HCT116 (cell line): ENCODE measurements around the gene PDE1C. TPM values are rescaled to one million over a fixed set of nuclear protein-coding genes. Genes with fewer than 3 reads are reported as not detected.

Source experiments
- ATAC-seq: fragments of 200-7000 bp; cut with Tn5 transposase; 2 replicates; pipeline ENCODE4 v1.9.1; 2020; ENCODE audit warnings: mild to moderate bottlenecking, moderate library complexity
- BruUV-seq: library from RNA; stranded (reverse); fragments of 400-500 nt; replicated peaks from 2 replicates; lab custom pipeline; 2021; lab: Mats Ljungman, UMichigan
- CTCF ChIA-PET: fragments of 300-600 bp; sonication (Branson Sonifier 250); formaldehyde crosslinking; loops from one replicate; lab custom pipeline; 2021; ENCODE audit warnings: antibody characterized with exemption; lab: Charles Lee
- POLR2A ChIA-PET: fragments of 300-600, 350-600 bp; sonication (Branson Sonifier 250); formaldehyde crosslinking; loops from one replicate; lab custom pipeline; 2021; ENCODE audit warnings: antibody characterized with exemption; lab: Charles Lee
- RAD21 ChIA-PET, 2 experiments: fragments of 300-600 bp; sonication (Branson Sonifier 250); formaldehyde crosslinking; loops; one replicate each; lab custom pipeline; 2023; ENCODE audit warnings: low total read pairs in 2 of 2; ENCODE audit not compliant: uncharacterized antibody in 2 of 2, unreplicated experiment in 2 of 2, low non-redundant PET in 1 of 2; lab: Charles Lee
- DNase-seq: peaks from one replicate; pipeline ENCODE4 v3.0.0-alpha.2; 2010; ENCODE audit warnings: low read depth, low spot score
- H2AFZ ChIP-seq: fragments of 200-600 bp; shearing (Covaris generic), sonication (generic); 2 replicates; pipeline ENCODE4 v1.6.1; 2017; ENCODE audit warnings: low read depth, mixed run types, mixed read lengths, antibody characterized with exemption, low read length; ENCODE audit not compliant: poor library complexity, severe bottlenecking
- H3K27ac ChIP-seq: 2 replicates; pipeline ENCODE4 v1.5.1; 2012; ENCODE audit warnings: low read depth, low read length
- H3K27me3 ChIP-seq: fragments of 200-600 bp; sonication (generic); 2 replicates; pipeline ENCODE4 v1.6.1; 2016; ENCODE audit warnings: mixed run types, low read length, mixed read lengths; ENCODE audit not compliant: insufficient read depth
- H3K36me3 ChIP-seq, 2 experiments: fragments of 200-500 bp in 1 of 2; fragments of 200-600 bp in 1 of 2; sonication (Bioruptor generic) in 1 of 2; sonication (generic) in 1 of 2; 2 replicates each; pipeline versions ENCODE4 v1.5.1 to v1.6.1; 2014 to 2016; ENCODE audit warnings: low read length in 2 of 2, inconsistent platforms in 1 of 2, mixed read lengths in 1 of 2, mixed run types in 1 of 2; ENCODE audit not compliant: insufficient read depth in 2 of 2, control insufficient read depth in 1 of 2
- H3K4me1 ChIP-seq, 2 experiments: fragments of 200-600 bp in 1 of 2; sonication (generic) in 1 of 2; 2 replicates each; pipeline versions ENCODE4 v1.5.1 to v1.6.1; 2012 to 2017; ENCODE audit warnings: low read length in 2 of 2, inconsistent platforms in 1 of 2, mild to moderate bottlenecking in 1 of 2, mixed read lengths in 1 of 2, mixed run types in 1 of 2, moderate library complexity in 1 of 2; ENCODE audit not compliant: insufficient read depth in 2 of 2, control insufficient read depth in 1 of 2
- H3K4me2 ChIP-seq: fragments of 200-600 bp; sonication (generic); 2 replicates; pipeline ENCODE4 v1.6.1; 2017; ENCODE audit warnings: mixed run types, low read length, mixed read lengths
- H3K4me3 ChIP-seq, 2 experiments: fragments of 200-600 bp in 1 of 2; sonication (generic) in 1 of 2; replicated peaks in 1 of 2; 2 replicates each; pipeline ENCODE4 v1.5.1; 2011 to 2016; ENCODE audit warnings: low read length in 2 of 2, control low read depth in 1 of 2, low read depth in 1 of 2, mild to moderate bottlenecking in 1 of 2, mixed read lengths in 1 of 2, mixed run types in 1 of 2
- H3K79me2 ChIP-seq: fragments of 200-600 bp; sonication (generic); 2 replicates; pipeline ENCODE4 v1.6.1; 2017; ENCODE audit warnings: mild to moderate bottlenecking, mixed run types, low read length, moderate library complexity, mixed read lengths; ENCODE audit not compliant: insufficient read depth
- H3K9ac ChIP-seq: fragments of 200-600 bp; sonication (generic); 2 replicates; pipeline ENCODE4 v1.6.1; 2016; ENCODE audit warnings: low read length, mixed read lengths
- H3K9me2 ChIP-seq: fragments of 200-600 bp; sonication (generic), shearing (Covaris generic); 2 replicates; pipeline ENCODE4 v1.6.1; 2017; ENCODE audit warnings: mixed run types, mild to moderate bottlenecking, moderate library complexity; ENCODE audit not compliant: insufficient read depth
- H3K9me3 ChIP-seq, 2 experiments: fragments of 200-500 bp in 1 of 2; fragments of 200-600 bp in 1 of 2; sonication (Bioruptor generic) in 1 of 2; sonication (generic) in 1 of 2; 2 replicates each; pipeline ENCODE4 v1.6.1; 2014 to 2017; ENCODE audit warnings: low read length in 2 of 2, mixed read lengths in 2 of 2, inconsistent platforms in 1 of 2, low read depth in 1 of 2, mild to moderate bottlenecking in 1 of 2, mixed run types in 1 of 2, moderate library complexity in 1 of 2; ENCODE audit not compliant: control insufficient read depth in 1 of 2, insufficient read depth in 1 of 2
- H4K20me1 ChIP-seq: fragments of 200-600 bp; sonication (generic), shearing (Covaris generic); 2 replicates; pipeline ENCODE4 v1.6.1; 2017; ENCODE audit warnings: mixed run types, mild to moderate bottlenecking, moderate library complexity; ENCODE audit not compliant: insufficient read depth
- CBX3 ChIP-seq: IDR thresholded peaks from 2 replicates; pipeline ENCODE4 v1.6.1; 2012; ENCODE audit warnings: low read depth
- CTCF ChIP-seq, 3 experiments: fragments of 200-600 bp in 1 of 3; sonication (generic) in 1 of 3; IDR thresholded peaks in 2 of 3; conservative IDR thresholded peaks in 1 of 3; 2 replicates each; pipeline ENCODE4 v1.5.1; 2012 to 2017; ENCODE audit warnings: low read depth in 2 of 3, low read length in 2 of 3, antibody characterized with exemption in 1 of 3, borderline replicate concordance in 1 of 3, control low read depth in 1 of 3, mild to moderate bottlenecking in 1 of 3, mixed read lengths in 1 of 3, mixed run types in 1 of 3, moderate library complexity in 1 of 3; ENCODE audit not compliant: insufficient read depth in 1 of 3
- EZH2phosphoT487 ChIP-seq: fragments of 200-600 bp; IDR thresholded peaks from 2 replicates; pipeline ENCODE4 v1.6.1; 2018; ENCODE audit warnings: antibody characterized with exemption, borderline replicate concordance
- JUND ChIP-seq: IDR thresholded peaks from 2 replicates; pipeline ENCODE4 v1.6.1; 2012
- MAX ChIP-seq: IDR thresholded peaks from 2 replicates; pipeline ENCODE4 v1.6.1; 2012
- ZBTB33 ChIP-seq: IDR thresholded peaks from 2 replicates; pipeline ENCODE4 v1.6.1; 2011; ENCODE audit warnings: mild to moderate bottlenecking, low read length, moderate library complexity; ENCODE audit not compliant: insufficient replicate concordance; ENCODE audit errors: extremely low read depth
- intact Hi-C: fragments of 100-400 bp; cut with micrococcal nuclease; formaldehyde crosslinking; loops from 2 replicates; pipeline ENCODE4 v1.10.0; 2022
- total RNA-seq: library from RNA; stranded (reverse); gene quantifications from one replicate; pipeline ENCODE4 v1.2.1, GENCODE V29; 2021; ENCODE audit not compliant: unreplicated experiment

PDE1C gene
- total RNA-seq, 1 experiment from 2014 or later: 0.17 TPM

- TF ChIP-seq ZBTB33 (no peak), JUND (no peak)
- TF ChIP-seq, all 23 proteins: peak for 0
These were observed 3.8 kb downstream of the PDE1C start (continued) for GRCh38 chr7:32066441-32066840.

- Histone ChIP-seq H3K27ac (no peak overlapping the region), H3K9me3 (no peaks in the 10 kb centered on the region), H3K27me3 (peaks cover 21% of the 10 kb centered on the region), H3K9ac (no peak overlapping the region), H2AFZ (no peak overlapping the region), H3K4me1 (no peaks in the 10 kb centered on the region)
- no TSS peak for BruUV-seq
- intact Hi-C loops: loop anchor here (5.0 to 10.0 kb wide), 2 partner anchors 249 to 321 kb away; no protein-coding TSS in a partner anchor
- CTCF ChIA-PET: no interaction called here
- no peak for DNase-seq
- TF ChIP-seq EZH2phosphoT487 (no peak), CBX3 (no peak), MAX (no peak), CTCF (IDR thresholded peaks at IDR 0.05 in 2 of 3, conservative IDR thresholded peaks at IDR 0.05 in 1 of 3; ENCODE audit: borderline replicate concordance in 1 of 3, insufficient read depth in 1 of 3, low read depth in 2 of 3, low read length in 2 of 3) (no peak)
- TF ChIP-seq, all 23 proteins: peak for 0
- POLR2A ChIA-PET: no interaction called here
- H3K4me2 ChIP-seq: no peak overlapping the region
- RAD21 ChIA-PET: no interaction called here
- no peak for ATAC-seq
- no peaks in the 10 kb centered on the region for H3K9me2 ChIP-seq
- H3K79me2 ChIP-seq: no peaks in the 10 kb centered on the region
- no peaks in the 10 kb centered on the region for H4K20me1 ChIP-seq
- no peaks in the 10 kb centered on the region for H3K36me3 ChIP-seq
- H3K4me3 ChIP-seq: no peak overlapping the region
These were observed 6.6 kb downstream of the PDE1C start for GRCh38 chr7:32063614-32064013.
